HEK293 (cell line): Measurements from ENCODE around the gene KANK2.

Experiments used
- CTCF ChIA-PET: fragments of 350-600 bp; formaldehyde crosslinking; extraction: SDS; loops from one replicate; lab custom pipeline; 2021; ENCODE audit warnings: antibody characterized with exemption; lab: Yijun Ruan, JAX
- POLR2A ChIA-PET: fragments of 300-600 bp; formaldehyde crosslinking; extraction: SDS; loops from one replicate; lab custom pipeline; 2020; ENCODE audit warnings: antibody characterized with exemption, inconsistent platforms; lab: Yijun Ruan, JAX
- H3K27ac ChIP-seq: fragments of 200-500 bp; sonication (Bioruptor generic); 2 replicates; pipeline ENCODE4 v1.5.1; 2014; ENCODE audit warnings: low read depth, low read length, control low read depth, inconsistent platforms; ENCODE audit errors: extremely low read depth
- H3K36me3 ChIP-seq, 2 experiments: fragments of 200-500 bp in 1 of 2; sonication (Bioruptor generic) in 1 of 2; 1 replicate in 1 of 2; 2 replicates in 1 of 2; pipeline ENCODE4 v1.5.1; 2014 to 2017; ENCODE audit warnings: inconsistent platforms in 2 of 2, low read length in 2 of 2; ENCODE audit not compliant: control insufficient read depth in 2 of 2, insufficient read depth in 1 of 2
- H3K4me1 ChIP-seq: fragments of 200-500 bp; sonication (Bioruptor generic); 2 replicates; pipeline ENCODE4 v1.5.1; 2014; ENCODE audit warnings: mild to moderate bottlenecking, low read length, inconsistent platforms; ENCODE audit not compliant: control insufficient read depth, insufficient read depth
- H3K4me3 ChIP-seq: 2 replicates; pipeline ENCODE4 v1.5.1; 2011; ENCODE audit warnings: low read depth, mild to moderate bottlenecking, control low read depth, low read length, moderate library complexity
- H3K9me3 ChIP-seq: fragments of 200-500 bp; sonication (Bioruptor generic); 2 replicates; pipeline ENCODE4 v1.5.1; 2014; ENCODE audit warnings: low read depth, low read length, inconsistent platforms; ENCODE audit not compliant: control insufficient read depth, insufficient read depth
- GLI4 ChIP-seq: fragments of 450-650 bp; formaldehyde crosslinking; IDR thresholded peaks from 2 replicates; pipeline ENCODE4 v1.5.1; 2016; ENCODE audit warnings: missing biosample characterization, missing genetic modification characterization
- SP2 ChIP-seq: fragments of 450-650 bp; formaldehyde crosslinking; IDR thresholded peaks from 2 replicates; pipeline ENCODE4 v1.5.1; 2016; ENCODE audit warnings: missing biosample characterization, missing genetic modification characterization
- TRIM28 ChIP-seq: IDR thresholded peaks from 2 replicates; pipeline ENCODE4 v1.6.1; 2011; ENCODE audit warnings: low read length, control low read depth, borderline replicate concordance
- WT1 ChIP-seq: fragments of 450-650 bp; formaldehyde crosslinking; IDR thresholded peaks from 2 replicates; pipeline ENCODE4 v1.5.1; 2016; ENCODE audit warnings: missing biosample characterization, missing genetic modification characterization
- ZBTB11 ChIP-seq: fragments of 450-650 bp; formaldehyde crosslinking; conservative IDR thresholded peaks from 2 replicates; pipeline ENCODE4 v1.5.1; 2016; ENCODE audit warnings: low read depth, missing biosample characterization, missing genetic modification characterization
- ZBTB17 ChIP-seq: fragments of 450-650 bp; formaldehyde crosslinking; IDR thresholded peaks from 2 replicates; pipeline ENCODE4 v1.5.1; 2016; ENCODE audit warnings: missing biosample characterization, missing genetic modification characterization
- ZBTB21 ChIP-seq: fragments of 450-650 bp; formaldehyde crosslinking; IDR thresholded peaks from 2 replicates; pipeline ENCODE4 v1.5.1; 2017; ENCODE audit warnings: missing biosample characterization, missing genetic modification characterization
- ZBTB8A ChIP-seq: fragments of 450-650 bp; formaldehyde crosslinking; IDR thresholded peaks from 2 replicates; pipeline ENCODE4 v1.5.1; 2016; ENCODE audit warnings: missing biosample characterization, missing genetic modification characterization
- ZNF19 ChIP-seq: fragments of 450-650 bp; formaldehyde crosslinking; IDR thresholded peaks from 2 replicates; pipeline ENCODE4; 2016; ENCODE audit warnings: missing biosample characterization, missing genetic modification characterization, low read depth
- ZNF26 ChIP-seq: fragments of 450-650 bp; formaldehyde crosslinking; IDR thresholded peaks from 2 replicates; pipeline ENCODE4 v1.5.1; 2016; ENCODE audit warnings: missing biosample characterization, missing genetic modification characterization
- ZNF280D ChIP-seq: fragments of 450-650 bp; formaldehyde crosslinking; IDR thresholded peaks from 2 replicates; pipeline ENCODE4 v1.5.1; 2016; ENCODE audit warnings: missing biosample characterization, missing genetic modification characterization
- ZNF394 ChIP-seq: fragments of 450-650 bp; formaldehyde crosslinking; IDR thresholded peaks from 2 replicates; pipeline ENCODE4 v1.5.1; 2016; ENCODE audit warnings: missing biosample characterization, missing genetic modification characterization, mild to moderate bottlenecking, moderate library complexity, borderline replicate concordance
- ZNF416 ChIP-seq: fragments of 450-650 bp; formaldehyde crosslinking; IDR thresholded peaks from 2 replicates; pipeline ENCODE4 v1.5.1; 2016; ENCODE audit warnings: missing biosample characterization, missing genetic modification characterization
- ZNF433 ChIP-seq: fragments of 450-650 bp; formaldehyde crosslinking; IDR thresholded peaks from 2 replicates; pipeline ENCODE4 v1.5.1; 2016; ENCODE audit warnings: missing biosample characterization, missing genetic modification characterization, low read depth
- ZNF621 ChIP-seq: fragments of 450-650 bp; formaldehyde crosslinking; IDR thresholded peaks from 2 replicates; pipeline ENCODE4 v1.5.1; 2017; ENCODE audit warnings: missing biosample characterization, missing genetic modification characterization
- ZNF623 ChIP-seq: fragments of 450-650 bp; formaldehyde crosslinking; IDR thresholded peaks from 2 replicates; pipeline ENCODE4 v1.5.1; 2016; ENCODE audit warnings: missing biosample characterization, missing genetic modification characterization
- ZNF639 ChIP-seq: fragments of 450-650 bp; formaldehyde crosslinking; IDR thresholded peaks from 2 replicates; pipeline ENCODE4 v1.5.1; 2016; ENCODE audit warnings: missing biosample characterization, missing genetic modification characterization
- ZNF747 ChIP-seq: fragments of 450-650 bp; formaldehyde crosslinking; IDR thresholded peaks from 2 replicates; pipeline ENCODE4 v1.5.1; 2016; ENCODE audit warnings: missing biosample characterization, missing genetic modification characterization
- ZNF776 ChIP-seq: fragments of 450-650 bp; formaldehyde crosslinking; IDR thresholded peaks from 2 replicates; pipeline ENCODE4 v1.5.0; 2017; ENCODE audit warnings: missing biosample characterization, missing genetic modification characterization, borderline replicate concordance
- ZNF830 ChIP-seq: fragments of 450-650 bp; IDR thresholded peaks from 2 replicates; pipeline ENCODE4 v1.5.0; 2018; ENCODE audit warnings: missing biosample characterization, missing genetic modification characterization, low read depth, mild to moderate bottlenecking, moderate library complexity

KANK2 gene

GRCh38 chr19:11236324-11237301 lies 39.3 kb upstream of the KANK2 start (continued):
- no peak for TF ChIP-seq ZNF639
- no peak for TF ChIP-seq ZNF26 (tag by site-specific recombination)
- no peak for TF ChIP-seq SP2 (tag by site-specific recombination)
- no peak for TF ChIP-seq ZNF433 (tag by site-specific recombination)
- no peak for TF ChIP-seq TRIM28
- TF ChIP-seq ZNF747: no peak

GRCh38 chr19:11234486-11235075 lies 37.2 kb upstream of the KANK2 start:
- CTCF ChIA-PET: interaction anchor here (1.2 kb wide), 1 partner anchor 9 kb away, joined by 6 read pairs; no protein-coding TSS in a partner anchor
- no peak for TF ChIP-seq ZBTB21
- TF ChIP-seq ZNF280D (tag by site-specific recombination): 0 out of 2 replicates have a peak, but pooled peaks have one; percentile 31
- peak; percentile 99 for TF ChIP-seq ZNF623 (tag by site-specific recombination)

GRCh38 chr19:11233073-11233472 lies 35.7 kb upstream of the KANK2 start:
- H3K27ac ChIP-seq: no peak overlapping the region
- ChIA-PET CTCF (interaction anchor here (0.7 kb wide), 1 partner anchor 8 kb away, joined by 6 read pairs; no protein-coding TSS in a partner anchor), POLR2A (no interaction called here)
- H3K4me1 ChIP-seq: no peaks in the 10 kb centered on the region
- H3K4me3 ChIP-seq: no peak overlapping the region
- H3K36me3 ChIP-seq: peaks cover 0 to 15% of the 10 kb centered on the region in 2 experiments; a peak in 1 of 3 replicates
- H3K9me3 ChIP-seq: no peaks in the 10 kb centered on the region
- TF ChIP-seq ZNF639 (no peak), ZNF416 (tag by site-specific recombination) (no peak), GLI4 (tag by site-specific recombination) (no peak), ZNF394 (tag by site-specific recombination) (no peak), ZBTB11 (no peak), WT1 (tag by site-specific recombination) (no peak), ZNF621 (tag by site-specific recombination) (no peak), ZBTB17 (tag by site-specific recombination) (no peak), ZNF19 (tag by site-specific recombination) (no peak), ZNF776 (no peak), ZNF830 (no peak), ZBTB8A (tag by site-specific recombination) (no peak)

More at GRCh38 chr19:11234486-11235075, 37.2 kb upstream of the KANK2 start:
- POLR2A ChIA-PET: no interaction called here
- Histone ChIP-seq H3K4me1 (no peaks in the 10 kb centered on the region), H3K27ac (no peak overlapping the region), H3K4me3 (no peak overlapping the region), H3K9me3 (no peaks in the 10 kb centered on the region), H3K36me3 (peaks cover 0 to 17% of the 10 kb centered on the region in 2 experiments; a peak in 1 of 3 replicates)
